WTC11 (cell line): Measurements from ENCODE around the gene PCDHB12. TPM values are rescaled to one million over a fixed set of nuclear protein-coding genes. Genes with fewer than 3 reads are reported as not detected.
"Not testable (repeated sequence)": the region's sequence is repeated elsewhere in the genome, so short reads cannot be mapped to it uniquely, and the experiment has no call there.

ENCODE experiments used
- ATAC-seq: fragments of 200-7000 bp; cut with Tn5 transposase; 2 replicates; pipeline ENCODE4 v1.10.0; 2021; ENCODE audit warnings: mild to moderate bottlenecking, moderate library complexity
- CTCF ChIA-PET: fragments of 300-600 bp; sonication (Branson Sonifier 250); formaldehyde crosslinking; loops from one replicate; lab custom pipeline; 2021; ENCODE audit warnings: antibody characterized with exemption; lab: Charles Lee
- POLR2A ChIA-PET: fragments of 350-600 bp; sonication (Branson Sonifier 250); formaldehyde crosslinking; loops from one replicate; lab custom pipeline; 2021; ENCODE audit warnings: antibody characterized with exemption; lab: Charles Lee
- DNase-seq: peaks from one replicate; pipeline ENCODE4 v3.0.0; 2021; ENCODE audit warnings: low spot score
- H3K27ac Mint-ChIP-seq: 2 replicates; pipeline ENCODE4 v1.8.0; 2021; ENCODE audit warnings: mixed read lengths
- H3K27me3 Mint-ChIP-seq: 2 replicates; pipeline ENCODE4 v1.8.0; 2021; ENCODE audit warnings: low read depth, mild to moderate bottlenecking, moderate library complexity, mixed read lengths
- H3K36me3 Mint-ChIP-seq: 2 replicates; pipeline ENCODE4 v1.8.0; 2021; ENCODE audit warnings: mixed read lengths
- H3K4me1 Mint-ChIP-seq: 2 replicates; pipeline ENCODE4 v1.8.0; 2022; ENCODE audit warnings: mixed read lengths
- H3K4me3 Mint-ChIP-seq: 2 replicates; pipeline ENCODE4 v1.8.0; 2021; ENCODE audit warnings: mild to moderate bottlenecking, moderate library complexity, mixed read lengths
- H3K9me3 Mint-ChIP-seq: 2 replicates; pipeline ENCODE4 v1.8.0; 2021; ENCODE audit warnings: mixed read lengths
- NR2C2 ChIP-seq: sonication (generic); formaldehyde crosslinking; IDR thresholded peaks from 2 replicates; pipeline ENCODE4 v1.8.0; 2022; ENCODE audit warnings: mild to moderate bottlenecking, missing genetic modification reagents
- ZNF396 ChIP-seq: fragments of 250-450 bp; sonication (Bioruptor Pico); IDR thresholded peaks from 2 replicates; pipeline ENCODE4 v1.8.0; 2021; ENCODE audit warnings: mild to moderate bottlenecking, moderate library complexity, borderline replicate concordance
- total RNA-seq: library from RNA; stranded (reverse); gene quantifications from 3 replicates; pipeline ENCODE4 v1.2.3, GENCODE V29; 2021
- TF ChIP-seq, protein P1 (sequence below): sonication (generic); formaldehyde crosslinking; IDR thresholded peaks from 2 replicates; pipeline ENCODE4 v1.8.1; 2022; ENCODE audit warnings: mild to moderate bottlenecking, missing genetic modification reagents, moderate library complexity, borderline replicate concordance
- TF ChIP-seq, protein P2 (sequence below): sonication (generic); formaldehyde crosslinking; conservative IDR thresholded peaks from 2 replicates; pipeline ENCODE4 v1.8.1; 2023; ENCODE audit warnings: mild to moderate bottlenecking, low read depth, missing genetic modification reagents, moderate library complexity
- TF ChIP-seq, protein P3 (sequence below): sonication (generic); formaldehyde crosslinking; IDR thresholded peaks from 2 replicates; pipeline ENCODE4 v1.8.0; 2022; ENCODE audit warnings: mild to moderate bottlenecking, missing genetic modification reagents
- TF ChIP-seq, protein P4 (sequence below): sonication (generic); formaldehyde crosslinking; IDR thresholded peaks from 2 replicates; pipeline ENCODE4 v1.8.0; 2023; ENCODE audit warnings: missing genetic modification reagents
- TF ChIP-seq, protein P5 (sequence below): fragments of 250-450 bp; sonication (Bioruptor Pico); IDR thresholded peaks from 2 replicates; pipeline ENCODE4 v1.9.0; 2021; ENCODE audit warnings: mild to moderate bottlenecking
- TF ChIP-seq, protein P6 (sequence below): fragments of 200-600 bp; IDR thresholded peaks from 2 replicates; pipeline ENCODE4 v1.8.0; 2022; ENCODE audit warnings: antibody characterized with exemption

PCDHB12 gene
- total RNA-seq, 1 experiment from 2014 or later, result 2.7 TPM

DNA sequence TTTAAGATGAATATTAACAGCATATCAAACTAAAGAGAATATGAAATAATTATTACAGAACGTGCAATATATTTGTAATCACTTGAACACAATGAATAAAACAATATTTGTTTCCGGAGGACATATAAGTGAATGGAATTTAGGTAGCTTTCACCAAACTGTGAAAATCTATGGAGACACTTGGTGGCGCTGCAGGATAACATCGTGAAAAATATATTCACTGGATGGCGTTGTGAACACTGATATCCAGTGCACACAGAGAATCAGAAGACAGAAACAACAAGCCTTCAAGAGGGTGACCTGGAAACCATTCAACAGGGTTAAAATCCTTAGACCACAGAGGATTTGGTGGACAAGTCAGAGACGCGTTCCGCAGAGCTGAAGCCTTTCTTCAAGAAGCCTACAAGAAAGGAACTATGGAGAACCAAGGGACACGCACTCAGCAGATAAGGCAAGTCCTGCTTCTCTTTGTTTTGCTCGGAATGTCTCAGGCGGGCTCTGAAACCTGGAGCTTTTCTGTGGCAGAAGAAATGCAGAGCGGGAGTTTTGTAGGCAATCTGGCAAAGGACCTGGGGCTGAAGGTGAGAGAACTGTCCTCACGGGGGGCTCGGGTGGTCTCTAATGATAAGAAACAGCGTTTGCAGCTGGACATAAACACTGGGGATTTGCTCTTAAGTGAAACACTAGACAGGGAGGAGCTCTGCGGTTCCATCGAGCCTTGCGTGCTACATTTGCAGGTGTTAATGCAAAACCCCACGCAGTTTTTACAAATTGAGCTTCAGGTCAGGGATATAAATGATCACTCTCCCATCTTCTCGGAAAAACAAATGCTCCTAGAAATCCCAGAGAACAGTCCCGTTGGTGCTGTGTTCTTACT lies 8.9 kb upstream of the PCDHB12 start, which contains the start of gene PCDHB11:
Gene PCDHB11 (plus strand): TSS at position 269 of the 877 bp plus-strand sequence. CDS start 148 bp downstream, at position 417.
- H3K9me3 Mint-ChIP-seq, result peaks cover 27% of the 10 kb centered on the region
- no peaks in the 10 kb centered on the region; the same call in 1 of the 2 replicates for H3K27me3 Mint-ChIP-seq
- DNase-seq (no peak), ATAC-seq (peak; percentile 67)
- TF ChIP-seq NR2C2, result no peak
- TF ChIP-seq ZNF396 (CRISPR knock-in tag), result no peak
- TF ChIP-seq, protein P1, sequence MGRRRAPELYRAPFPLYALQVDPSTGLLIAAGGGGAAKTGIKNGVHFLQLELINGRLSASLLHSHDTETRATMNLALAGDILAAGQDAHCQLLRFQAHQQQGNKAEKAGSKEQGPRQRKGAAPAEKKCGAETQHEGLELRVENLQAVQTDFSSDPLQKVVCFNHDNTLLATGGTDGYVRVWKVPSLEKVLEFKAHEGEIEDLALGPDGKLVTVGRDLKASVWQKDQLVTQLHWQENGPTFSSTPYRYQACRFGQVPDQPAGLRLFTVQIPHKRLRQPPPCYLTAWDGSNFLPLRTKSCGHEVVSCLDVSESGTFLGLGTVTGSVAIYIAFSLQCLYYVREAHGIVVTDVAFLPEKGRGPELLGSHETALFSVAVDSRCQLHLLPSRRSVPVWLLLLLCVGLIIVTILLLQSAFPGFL (CRISPR knock-in tag), result no peak
- TF ChIP-seq, protein P2, sequence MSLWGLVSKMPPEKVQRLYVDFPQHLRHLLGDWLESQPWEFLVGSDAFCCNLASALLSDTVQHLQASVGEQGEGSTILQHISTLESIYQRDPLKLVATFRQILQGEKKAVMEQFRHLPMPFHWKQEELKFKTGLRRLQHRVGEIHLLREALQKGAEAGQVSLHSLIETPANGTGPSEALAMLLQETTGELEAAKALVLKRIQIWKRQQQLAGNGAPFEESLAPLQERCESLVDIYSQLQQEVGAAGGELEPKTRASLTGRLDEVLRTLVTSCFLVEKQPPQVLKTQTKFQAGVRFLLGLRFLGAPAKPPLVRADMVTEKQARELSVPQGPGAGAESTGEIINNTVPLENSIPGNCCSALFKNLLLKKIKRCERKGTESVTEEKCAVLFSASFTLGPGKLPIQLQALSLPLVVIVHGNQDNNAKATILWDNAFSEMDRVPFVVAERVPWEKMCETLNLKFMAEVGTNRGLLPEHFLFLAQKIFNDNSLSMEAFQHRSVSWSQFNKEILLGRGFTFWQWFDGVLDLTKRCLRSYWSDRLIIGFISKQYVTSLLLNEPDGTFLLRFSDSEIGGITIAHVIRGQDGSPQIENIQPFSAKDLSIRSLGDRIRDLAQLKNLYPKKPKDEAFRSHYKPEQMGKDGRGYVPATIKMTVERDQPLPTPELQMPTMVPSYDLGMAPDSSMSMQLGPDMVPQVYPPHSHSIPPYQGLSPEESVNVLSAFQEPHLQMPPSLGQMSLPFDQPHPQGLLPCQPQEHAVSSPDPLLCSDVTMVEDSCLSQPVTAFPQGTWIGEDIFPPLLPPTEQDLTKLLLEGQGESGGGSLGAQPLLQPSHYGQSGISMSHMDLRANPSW, result no peak
- TF ChIP-seq, protein P3, sequence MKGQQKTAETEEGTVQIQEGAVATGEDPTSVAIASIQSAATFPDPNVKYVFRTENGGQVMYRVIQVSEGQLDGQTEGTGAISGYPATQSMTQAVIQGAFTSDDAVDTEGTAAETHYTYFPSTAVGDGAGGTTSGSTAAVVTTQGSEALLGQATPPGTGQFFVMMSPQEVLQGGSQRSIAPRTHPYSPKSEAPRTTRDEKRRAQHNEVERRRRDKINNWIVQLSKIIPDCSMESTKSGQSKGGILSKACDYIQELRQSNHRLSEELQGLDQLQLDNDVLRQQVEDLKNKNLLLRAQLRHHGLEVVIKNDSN (CRISPR knock-in tag), result no peak
- TF ChIP-seq, protein P4, sequence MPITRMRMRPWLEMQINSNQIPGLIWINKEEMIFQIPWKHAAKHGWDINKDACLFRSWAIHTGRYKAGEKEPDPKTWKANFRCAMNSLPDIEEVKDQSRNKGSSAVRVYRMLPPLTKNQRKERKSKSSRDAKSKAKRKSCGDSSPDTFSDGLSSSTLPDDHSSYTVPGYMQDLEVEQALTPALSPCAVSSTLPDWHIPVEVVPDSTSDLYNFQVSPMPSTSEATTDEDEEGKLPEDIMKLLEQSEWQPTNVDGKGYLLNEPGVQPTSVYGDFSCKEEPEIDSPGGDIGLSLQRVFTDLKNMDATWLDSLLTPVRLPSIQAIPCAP (CRISPR knock-in tag), result no peak
- TF ChIP-seq, protein P5, sequence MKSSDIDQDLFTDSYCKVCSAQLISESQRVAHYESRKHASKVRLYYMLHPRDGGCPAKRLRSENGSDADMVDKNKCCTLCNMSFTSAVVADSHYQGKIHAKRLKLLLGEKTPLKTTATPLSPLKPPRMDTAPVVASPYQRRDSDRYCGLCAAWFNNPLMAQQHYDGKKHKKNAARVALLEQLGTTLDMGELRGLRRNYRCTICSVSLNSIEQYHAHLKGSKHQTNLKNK (CRISPR knock-in tag), result no peak
- TF ChIP-seq, protein P6, sequence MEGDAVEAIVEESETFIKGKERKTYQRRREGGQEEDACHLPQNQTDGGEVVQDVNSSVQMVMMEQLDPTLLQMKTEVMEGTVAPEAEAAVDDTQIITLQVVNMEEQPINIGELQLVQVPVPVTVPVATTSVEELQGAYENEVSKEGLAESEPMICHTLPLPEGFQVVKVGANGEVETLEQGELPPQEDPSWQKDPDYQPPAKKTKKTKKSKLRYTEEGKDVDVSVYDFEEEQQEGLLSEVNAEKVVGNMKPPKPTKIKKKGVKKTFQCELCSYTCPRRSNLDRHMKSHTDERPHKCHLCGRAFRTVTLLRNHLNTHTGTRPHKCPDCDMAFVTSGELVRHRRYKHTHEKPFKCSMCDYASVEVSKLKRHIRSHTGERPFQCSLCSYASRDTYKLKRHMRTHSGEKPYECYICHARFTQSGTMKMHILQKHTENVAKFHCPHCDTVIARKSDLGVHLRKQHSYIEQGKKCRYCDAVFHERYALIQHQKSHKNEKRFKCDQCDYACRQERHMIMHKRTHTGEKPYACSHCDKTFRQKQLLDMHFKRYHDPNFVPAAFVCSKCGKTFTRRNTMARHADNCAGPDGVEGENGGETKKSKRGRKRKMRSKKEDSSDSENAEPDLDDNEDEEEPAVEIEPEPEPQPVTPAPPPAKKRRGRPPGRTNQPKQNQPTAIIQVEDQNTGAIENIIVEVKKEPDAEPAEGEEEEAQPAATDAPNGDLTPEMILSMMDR, result peak; percentile 32; the same call in 1 of the 2 replicates
- peaks cover 7% of the 10 kb centered on the region for H3K4me1 Mint-ChIP-seq
- peak within 1 kb of the TSS; percentile 24 for H3K4me3 Mint-ChIP-seq
- H3K27ac Mint-ChIP-seq, result no peak within 1 kb of the TSS
- H3K36me3 Mint-ChIP-seq, result peaks cover 19% of the 10 kb centered on the region
- ChIA-PET CTCF (interaction anchor here (0.6 to 2.4 kb wide), 44 partner anchors 9 to 368 kb away, joined by 3 to 29 read pairs (median 5); partner anchors contain the start of genes PCDHAC1, PCDHB12, PCDHB13 and PCDHB14), POLR2A (no interaction called here)

DNA sequence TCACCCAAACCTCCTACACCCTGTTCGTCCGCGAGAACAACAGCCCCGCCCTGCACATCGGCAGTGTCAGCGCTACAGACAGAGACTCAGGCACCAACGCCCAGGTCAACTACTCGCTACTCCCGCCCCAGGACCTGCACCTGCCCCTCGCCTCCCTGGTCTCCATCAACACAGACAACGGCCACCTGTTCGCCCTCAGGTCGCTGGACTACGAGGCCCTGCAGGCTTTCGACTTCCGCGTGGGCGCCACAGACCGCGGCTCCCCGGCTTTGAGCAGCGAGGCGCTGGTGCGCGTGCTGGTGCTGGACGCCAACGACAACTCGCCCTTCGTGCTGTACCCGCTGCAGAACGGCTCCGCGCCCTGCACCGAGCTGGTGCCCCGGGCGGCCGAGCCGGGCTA lies 7.4 kb upstream of the PCDHB12 start:
- H3K4me3 Mint-ChIP-seq, ATAC-seq, POLR2A ChIA-PET, H3K27ac Mint-ChIP-seq, H3K4me1 Mint-ChIP-seq, DNase-seq, H3K27me3 Mint-ChIP-seq: not testable (repeated sequence)
- CTCF ChIA-PET, result interaction anchor here (1.0 kb wide), 1 partner anchor 19 kb away, joined by 4 read pairs; the partner anchor contains the start of gene PCDHB16
- Mint-ChIP-seq H3K9me3 (peaks cover 21% of the 10 kb centered on the region), H3K36me3 (peaks cover 17% of the 10 kb centered on the region)

DNA sequence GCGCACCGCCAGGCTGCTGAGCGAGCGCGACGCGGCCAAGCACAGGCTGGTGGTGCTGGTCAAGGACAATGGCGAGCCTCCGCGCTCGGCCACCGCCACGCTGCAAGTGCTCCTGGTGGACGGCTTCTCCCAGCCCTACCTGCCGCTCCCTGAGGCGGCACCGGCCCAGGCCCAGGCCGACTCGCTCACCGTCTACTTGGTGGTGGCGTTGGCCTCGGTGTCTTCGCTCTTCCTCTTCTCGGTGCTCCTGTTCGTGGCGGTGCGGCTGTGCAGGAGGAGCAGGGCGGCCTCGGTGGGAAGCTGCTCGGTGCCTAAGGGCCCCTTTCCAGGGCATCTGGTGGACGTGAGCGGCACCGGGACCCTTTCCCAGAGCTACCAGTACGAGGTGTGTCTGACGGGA lies 6.9 kb upstream of the PCDHB12 start:
- POLR2A ChIA-PET, H3K27ac Mint-ChIP-seq, H3K27me3 Mint-ChIP-seq, ATAC-seq, DNase-seq, H3K4me3 Mint-ChIP-seq, H3K4me1 Mint-ChIP-seq: not testable (repeated sequence)
- peaks cover 12% of the 10 kb centered on the region for H3K36me3 Mint-ChIP-seq
- H3K9me3 Mint-ChIP-seq, result peaks cover 15% of the 10 kb centered on the region
- CTCF ChIA-PET, result interaction anchor here (0.8 to 3.8 kb wide), 5 partner anchors 19 to 52 kb away, joined by 3 to 12 read pairs (median 4); partner anchors contain the start of genes PCDHB14, PCDHB15, PCDHB16 and PCDHB6

DNA sequence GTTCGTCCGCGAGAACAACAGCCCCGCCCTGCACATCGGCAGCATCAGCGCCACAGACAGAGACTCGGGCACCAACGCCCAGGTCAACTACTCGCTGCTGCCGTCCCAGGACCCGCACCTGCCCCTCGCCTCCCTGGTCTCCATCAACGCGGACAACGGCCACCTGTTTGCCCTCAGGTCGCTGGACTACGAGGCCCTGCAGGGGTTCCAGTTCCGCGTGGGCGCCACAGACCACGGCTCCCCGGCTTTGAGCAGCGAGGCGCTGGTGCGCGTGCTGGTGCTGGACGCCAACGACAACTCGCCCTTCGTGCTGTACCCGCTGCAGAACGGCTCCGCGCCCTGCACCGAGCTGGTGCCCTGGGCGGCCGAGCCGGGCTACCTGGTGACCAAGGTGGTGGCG lies 1.8 kb downstream of the PCDHB12 start:
- H3K9me3 Mint-ChIP-seq, result peaks cover 16% of the 10 kb centered on the region
- H3K36me3 Mint-ChIP-seq, result peaks cover 16% of the 10 kb centered on the region
- POLR2A ChIA-PET, H3K4me3 Mint-ChIP-seq, DNase-seq, H3K27ac Mint-ChIP-seq, ATAC-seq, CTCF ChIA-PET, H3K27me3 Mint-ChIP-seq, H3K4me1 Mint-ChIP-seq: not testable (repeated sequence)

DNA sequence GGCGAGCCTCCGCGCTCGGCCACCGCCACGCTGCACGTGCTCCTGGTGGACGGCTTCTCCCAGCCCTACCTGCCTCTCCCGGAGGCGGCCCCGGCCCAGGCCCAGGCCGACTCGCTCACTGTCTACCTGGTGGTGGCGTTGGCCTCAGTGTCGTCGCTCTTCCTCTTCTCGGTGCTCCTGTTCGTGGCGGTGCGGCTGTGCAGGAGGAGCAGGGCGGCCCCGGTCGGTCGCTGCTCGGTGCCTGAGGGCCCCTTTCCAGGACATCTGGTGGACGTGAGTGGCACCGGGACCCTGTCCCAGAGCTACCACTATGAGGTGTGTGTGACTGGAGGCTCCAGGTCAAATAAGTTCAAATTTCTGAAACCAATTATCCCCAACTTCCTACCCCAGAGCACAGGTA lies 2.3 kb downstream of the PCDHB12 start:
- H3K4me3 Mint-ChIP-seq, H3K4me1 Mint-ChIP-seq, DNase-seq, H3K27ac Mint-ChIP-seq, CTCF ChIA-PET, H3K27me3 Mint-ChIP-seq, POLR2A ChIA-PET, ATAC-seq: not testable (repeated sequence)
- Mint-ChIP-seq H3K36me3 (peaks cover 18% of the 10 kb centered on the region), H3K9me3 (peaks cover 18% of the 10 kb centered on the region)
